WTC11 (cell line): ENCODE measurements around the gene PRAMEF5.
"Not testable (repeated sequence)": the region's sequence is repeated elsewhere in the genome, so short reads cannot be mapped to it uniquely, and the experiment has no call there.

Experiments used
- ATF1 ChIP-seq: sonication (generic); formaldehyde crosslinking; IDR thresholded peaks from 2 replicates; pipeline ENCODE4 v1.8.1; 2023; ENCODE audit warnings: mild to moderate bottlenecking, moderate library complexity, missing genetic modification reagents
- CTCF ChIP-seq: fragments of 200-600 bp; IDR thresholded peaks from 2 replicates; pipeline ENCODE4 v1.8.0; 2022; ENCODE audit warnings: antibody characterized with exemption
- ELF4 ChIP-seq: sonication (generic); formaldehyde crosslinking; IDR thresholded peaks from 2 replicates; pipeline ENCODE4 v1.8.1; 2022; ENCODE audit warnings: low read depth, mild to moderate bottlenecking, moderate library complexity, missing genetic modification reagents
- FOXJ3 ChIP-seq: sonication (generic); formaldehyde crosslinking; IDR thresholded peaks from 2 replicates; pipeline ENCODE4 v1.9.0; 2021; ENCODE audit warnings: missing genetic modification reagents, mild to moderate bottlenecking, borderline replicate concordance
- MAX ChIP-seq: sonication (generic); formaldehyde crosslinking; IDR thresholded peaks from 2 replicates; pipeline ENCODE4 v1.8.0; 2022; ENCODE audit warnings: mild to moderate bottlenecking, missing genetic modification reagents
- TF ChIP-seq, protein P1 (sequence below): fragments of 250-450 bp; sonication (Bioruptor Pico); IDR thresholded peaks from 2 replicates; pipeline ENCODE4 v1.9.0; 2021; ENCODE audit warnings: moderate library complexity, mild to moderate bottlenecking, inconsistent platforms, borderline replicate concordance
- TF ChIP-seq, protein P2 (sequence below): sonication (generic); formaldehyde crosslinking; conservative IDR thresholded peaks from 2 replicates; pipeline ENCODE4 v1.8.1; 2022; ENCODE audit warnings: mild to moderate bottlenecking, missing genetic modification reagents
- TF ChIP-seq, protein P3 (sequence below): sonication (generic); formaldehyde crosslinking; IDR thresholded peaks from 2 replicates; pipeline ENCODE4 v1.8.0; 2022; ENCODE audit warnings: mild to moderate bottlenecking, missing genetic modification reagents
- TF ChIP-seq, protein P4 (sequence below): sonication (generic); formaldehyde crosslinking; IDR thresholded peaks from 2 replicates; pipeline ENCODE4 v1.8.0; 2023; ENCODE audit warnings: missing genetic modification reagents, mild to moderate bottlenecking, borderline replicate concordance

DNA sequence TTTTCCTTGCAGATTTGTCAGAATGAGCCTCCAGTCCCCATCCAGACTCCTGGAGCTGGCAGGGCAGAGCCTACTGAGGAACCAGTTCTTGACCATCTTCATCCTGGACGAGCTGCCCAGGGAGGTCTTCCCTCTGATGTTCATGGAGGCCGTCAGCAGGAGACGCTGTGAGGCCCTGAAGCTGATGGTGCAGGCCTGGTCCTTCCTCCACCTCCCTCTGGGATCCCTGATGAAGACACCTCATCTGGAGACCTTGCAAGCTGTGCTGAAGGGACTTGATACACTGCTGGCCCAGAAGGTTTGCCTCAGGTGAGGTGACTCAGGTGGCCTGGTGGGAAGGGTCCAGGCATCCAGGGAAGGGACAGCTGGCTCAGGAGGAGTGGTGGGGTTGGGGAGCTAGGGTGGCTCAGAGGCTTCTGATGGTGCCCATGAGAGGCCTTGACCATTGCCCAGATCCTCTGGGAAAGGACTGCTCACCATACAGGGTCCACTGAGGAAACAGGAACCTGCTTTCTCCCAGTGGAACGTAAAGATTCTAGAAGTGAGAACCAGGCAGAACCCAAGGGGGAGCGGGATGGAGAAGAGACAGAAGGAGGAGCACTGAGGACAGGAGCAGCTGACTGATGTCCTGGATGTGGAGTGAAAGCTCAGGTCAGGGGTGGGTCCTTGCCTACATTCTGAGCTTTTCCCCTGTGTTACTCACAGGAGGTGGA is 8.0 kb upstream of the PRAMEF5 start:
- TF ChIP-seq CTCF; MAX (CRISPR knock-in tag); ATF1 (CRISPR knock-in tag); ELF4; FOXJ3: not testable (repeated sequence)
- TF ChIP-seq, protein P1, sequence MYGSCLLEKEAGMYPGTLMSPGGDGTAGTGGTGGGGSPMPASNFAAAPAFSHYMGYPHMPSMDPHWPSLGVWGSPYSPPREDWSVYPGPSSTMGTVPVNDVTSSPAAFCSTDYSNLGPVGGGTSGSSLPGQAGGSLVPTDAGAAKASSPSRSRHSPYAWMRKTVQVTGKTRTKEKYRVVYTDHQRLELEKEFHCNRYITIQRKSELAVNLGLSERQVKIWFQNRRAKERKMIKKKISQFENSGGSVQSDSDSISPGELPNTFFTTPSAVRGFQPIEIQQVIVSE (CRISPR knock-in tag), result not testable (repeated sequence)
- TF ChIP-seq, protein P2, sequence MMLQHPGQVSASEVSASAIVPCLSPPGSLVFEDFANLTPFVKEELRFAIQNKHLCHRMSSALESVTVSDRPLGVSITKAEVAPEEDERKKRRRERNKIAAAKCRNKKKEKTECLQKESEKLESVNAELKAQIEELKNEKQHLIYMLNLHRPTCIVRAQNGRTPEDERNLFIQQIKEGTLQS (CRISPR knock-in tag), result not testable (repeated sequence)
- TF ChIP-seq, protein P3, sequence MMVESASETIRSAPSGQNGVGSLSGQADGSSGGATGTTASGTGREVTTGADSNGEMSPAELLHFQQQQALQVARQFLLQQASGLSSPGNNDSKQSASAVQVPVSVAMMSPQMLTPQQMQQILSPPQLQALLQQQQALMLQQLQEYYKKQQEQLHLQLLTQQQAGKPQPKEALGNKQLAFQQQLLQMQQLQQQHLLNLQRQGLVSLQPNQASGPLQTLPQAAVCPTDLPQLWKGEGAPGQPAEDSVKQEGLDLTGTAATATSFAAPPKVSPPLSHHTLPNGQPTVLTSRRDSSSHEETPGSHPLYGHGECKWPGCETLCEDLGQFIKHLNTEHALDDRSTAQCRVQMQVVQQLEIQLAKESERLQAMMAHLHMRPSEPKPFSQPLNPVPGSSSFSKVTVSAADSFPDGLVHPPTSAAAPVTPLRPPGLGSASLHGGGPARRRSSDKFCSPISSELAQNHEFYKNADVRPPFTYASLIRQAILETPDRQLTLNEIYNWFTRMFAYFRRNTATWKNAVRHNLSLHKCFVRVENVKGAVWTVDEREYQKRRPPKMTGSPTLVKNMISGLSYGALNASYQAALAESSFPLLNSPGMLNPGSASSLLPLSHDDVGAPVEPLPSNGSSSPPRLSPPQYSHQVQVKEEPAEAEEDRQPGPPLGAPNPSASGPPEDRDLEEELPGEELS, result not testable (repeated sequence)
- TF ChIP-seq, protein P4, sequence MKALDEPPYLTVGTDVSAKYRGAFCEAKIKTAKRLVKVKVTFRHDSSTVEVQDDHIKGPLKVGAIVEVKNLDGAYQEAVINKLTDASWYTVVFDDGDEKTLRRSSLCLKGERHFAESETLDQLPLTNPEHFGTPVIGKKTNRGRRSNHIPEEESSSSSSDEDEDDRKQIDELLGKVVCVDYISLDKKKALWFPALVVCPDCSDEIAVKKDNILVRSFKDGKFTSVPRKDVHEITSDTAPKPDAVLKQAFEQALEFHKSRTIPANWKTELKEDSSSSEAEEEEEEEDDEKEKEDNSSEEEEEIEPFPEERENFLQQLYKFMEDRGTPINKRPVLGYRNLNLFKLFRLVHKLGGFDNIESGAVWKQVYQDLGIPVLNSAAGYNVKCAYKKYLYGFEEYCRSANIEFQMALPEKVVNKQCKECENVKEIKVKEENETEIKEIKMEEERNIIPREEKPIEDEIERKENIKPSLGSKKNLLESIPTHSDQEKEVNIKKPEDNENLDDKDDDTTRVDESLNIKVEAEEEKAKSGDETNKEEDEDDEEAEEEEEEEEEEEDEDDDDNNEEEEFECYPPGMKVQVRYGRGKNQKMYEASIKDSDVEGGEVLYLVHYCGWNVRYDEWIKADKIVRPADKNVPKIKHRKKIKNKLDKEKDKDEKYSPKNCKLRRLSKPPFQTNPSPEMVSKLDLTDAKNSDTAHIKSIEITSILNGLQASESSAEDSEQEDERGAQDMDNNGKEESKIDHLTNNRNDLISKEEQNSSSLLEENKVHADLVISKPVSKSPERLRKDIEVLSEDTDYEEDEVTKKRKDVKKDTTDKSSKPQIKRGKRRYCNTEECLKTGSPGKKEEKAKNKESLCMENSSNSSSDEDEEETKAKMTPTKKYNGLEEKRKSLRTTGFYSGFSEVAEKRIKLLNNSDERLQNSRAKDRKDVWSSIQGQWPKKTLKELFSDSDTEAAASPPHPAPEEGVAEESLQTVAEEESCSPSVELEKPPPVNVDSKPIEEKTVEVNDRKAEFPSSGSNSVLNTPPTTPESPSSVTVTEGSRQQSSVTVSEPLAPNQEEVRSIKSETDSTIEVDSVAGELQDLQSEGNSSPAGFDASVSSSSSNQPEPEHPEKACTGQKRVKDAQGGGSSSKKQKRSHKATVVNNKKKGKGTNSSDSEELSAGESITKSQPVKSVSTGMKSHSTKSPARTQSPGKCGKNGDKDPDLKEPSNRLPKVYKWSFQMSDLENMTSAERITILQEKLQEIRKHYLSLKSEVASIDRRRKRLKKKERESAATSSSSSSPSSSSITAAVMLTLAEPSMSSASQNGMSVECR (CRISPR knock-in tag), result not testable (repeated sequence)
